Stimulated activated CD4-positive, alpha-beta T cell treated with anti-CD3 and anti-CD28 coated beads, Interleukin-2, amount 100 ng/mL, for 48 hours (primary cell): ENCODE results near the gene MAP4K4.

ENCODE experiments used
- DNase-seq, 2 donors: peaks; one replicate each; pipeline ENCODE4 v3.0.0-alpha.2; 2020

The MAP4K4 gene

GRCh38 chr2:101847661-101848339 is 150.3 kb downstream of the MAP4K4 start:
- DNase-seq, result no peak

- DNase-seq, result no peak
Measured at GRCh38 chr2:101848769-101849410, 151.4 kb downstream of the MAP4K4 start.

GRCh38 chr2:101850450-101850849 is 152.9 kb downstream of the MAP4K4 start:
- no peak for DNase-seq

GRCh38 chr2:101850991-101851390 is 153.5 kb downstream of the MAP4K4 start:
- DNase-seq, result no peak

GRCh38 chr2:101852824-101853223 is 155.3 kb downstream of the MAP4K4 start:
- no peak for DNase-seq

GRCh38 chr2:101854877-101855276 is 157.4 kb downstream of the MAP4K4 start:
- DNase-seq, result no peak

GRCh38 chr2:101855776-101856175 is 158.3 kb downstream of the MAP4K4 start:
- DNase-seq, result no peak

- no peak for DNase-seq
Measured at GRCh38 chr2:101858246-101858645, 160.7 kb downstream of the MAP4K4 start.

GRCh38 chr2:101858910-101859309 is 161.4 kb downstream of the MAP4K4 start:
- DNase-seq, result no peak

- no peak for DNase-seq
Measured at GRCh38 chr2:101859604-101860003, 162.1 kb downstream of the MAP4K4 start.

GRCh38 chr2:101860157-101860556 is 162.7 kb downstream of the MAP4K4 start:
- DNase-seq, result no peak

- no peak for DNase-seq
Measured at GRCh38 chr2:101860782-101861181, 163.3 kb downstream of the MAP4K4 start.

- DNase-seq, result no peak
Measured at GRCh38 chr2:101861382-101861781, 163.9 kb downstream of the MAP4K4 start.

GRCh38 chr2:101863534-101863933 is 166.0 kb downstream of the MAP4K4 start:
- no peak for DNase-seq

GRCh38 chr2:101864426-101864825 is 166.9 kb downstream of the MAP4K4 start:
- DNase-seq, result no peak

GRCh38 chr2:101868525-101868924 is 171.0 kb downstream of the MAP4K4 start:
- DNase-seq, result no peak

- no peak for DNase-seq
Measured at GRCh38 chr2:101869527-101869926, 172.0 kb downstream of the MAP4K4 start.

GRCh38 chr2:101870444-101870843 is 172.9 kb downstream of the MAP4K4 start:
- DNase-seq, result no peak

GRCh38 chr2:101871480-101871879 is 174.0 kb downstream of the MAP4K4 start:
- no peak for DNase-seq

GRCh38 chr2:101872480-101872879 is 175.0 kb downstream of the MAP4K4 start:
- no peak for DNase-seq

GRCh38 chr2:101873543-101873942 is 176.0 kb downstream of the MAP4K4 start:
- no peak for DNase-seq

- DNase-seq, result no peak
Measured at GRCh38 chr2:101874069-101874468, 176.6 kb downstream of the MAP4K4 start.

- DNase-seq, result no peak
Measured at GRCh38 chr2:101879466-101879865, 182.0 kb downstream of the MAP4K4 start.

GRCh38 chr2:101881131-101881530 is 183.6 kb downstream of the MAP4K4 start:
- no peak for DNase-seq

- no peak for DNase-seq
Measured at GRCh38 chr2:101882769-101883307, 185.3 kb downstream of the MAP4K4 start.
